Activated T-cell treated with anti-CD3 and anti-CD28 coated beads for 1 hour (primary cell): Measurements from ENCODE around the gene VAMP2.
A peak's percentile ranks its signal among the peaks of the same experiment; 100 is the strongest.

Experiments used
- DNase-seq: peaks from one replicate; pipeline ENCODE4 v3.0.0-alpha.2; 2020; ENCODE audit warnings: low read depth

VAMP2 gene

DNA sequence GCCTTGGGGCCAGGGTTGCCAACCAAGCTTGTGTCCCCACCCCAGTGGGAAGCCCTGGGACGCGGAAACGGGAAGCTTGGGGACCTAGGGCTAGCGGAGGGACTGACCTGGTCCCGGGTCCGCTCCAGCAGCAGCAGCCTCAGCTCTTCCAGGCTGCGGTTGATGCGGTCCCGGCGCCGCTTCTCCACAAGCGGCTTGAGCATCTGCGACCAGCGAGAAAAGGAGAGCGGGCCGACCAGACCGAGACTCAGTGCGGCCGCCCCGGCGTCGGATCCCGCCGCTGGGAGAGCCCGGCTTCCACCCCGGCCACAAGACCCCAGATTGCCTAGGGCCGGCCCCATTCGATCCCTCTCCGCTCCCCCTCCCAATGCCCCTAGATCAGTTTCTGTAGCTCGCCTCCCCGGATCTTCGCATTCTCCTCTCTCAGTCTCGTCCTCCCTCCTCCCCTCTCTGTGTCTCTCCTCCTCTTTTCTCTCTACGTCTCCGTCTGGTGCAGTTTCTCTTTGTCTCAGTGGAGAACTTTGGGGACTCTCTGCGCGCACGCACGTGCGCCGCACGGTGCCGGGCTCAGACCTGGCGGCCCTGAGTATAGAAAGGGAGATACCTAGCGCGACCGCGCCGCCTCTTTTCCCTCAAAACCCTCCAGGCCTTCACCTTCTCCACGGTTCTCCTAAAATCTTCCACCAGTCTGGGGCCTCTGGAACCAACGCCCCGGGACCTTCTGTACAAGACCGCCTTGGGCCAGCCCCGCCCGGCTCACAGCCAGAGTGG lies 39.6 kb downstream of the VAMP2 start:
- no peak for DNase-seq

GRCh38 chr17:8122422-8122923 lies 40.3 kb downstream of the VAMP2 start:
- no peak for DNase-seq

DNA sequence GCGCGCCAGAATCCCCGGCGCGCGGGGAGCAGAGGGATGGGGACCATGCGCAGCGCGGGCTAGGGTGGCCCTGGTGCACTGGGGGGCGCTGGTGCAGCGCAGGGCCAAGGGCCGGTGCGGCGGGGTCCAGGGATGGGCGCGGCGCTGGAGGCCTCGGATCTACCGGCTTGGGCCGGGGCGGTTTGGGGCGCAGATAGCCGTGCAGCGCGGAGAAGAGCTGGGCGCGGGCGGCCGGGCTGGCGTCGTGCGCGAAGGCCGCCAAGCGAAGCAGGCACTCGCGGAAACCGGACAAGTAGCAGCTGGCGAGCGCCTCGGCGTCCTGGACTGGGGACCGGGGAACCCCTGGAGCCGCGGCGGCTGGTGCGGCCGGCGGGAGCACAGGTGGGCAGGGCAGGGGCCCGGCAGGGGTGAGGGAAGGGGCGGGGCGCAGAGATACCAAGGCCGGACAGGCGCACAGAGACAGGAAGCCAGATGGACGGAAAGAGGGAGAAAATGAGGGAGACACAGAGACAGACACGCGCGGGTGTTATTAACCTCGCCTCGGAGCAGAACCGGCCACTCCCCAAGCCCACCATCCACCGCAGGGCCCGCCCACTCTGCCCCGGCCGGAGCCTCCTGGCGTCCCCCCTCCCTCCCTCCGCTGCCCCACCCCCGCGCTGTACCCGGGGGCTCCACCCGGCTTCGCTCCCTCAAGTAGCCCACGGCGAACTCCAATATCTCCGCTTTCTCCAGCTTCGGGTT lies 40.9 kb downstream of the VAMP2 start:
- DNase-seq: no peak

- DNase-seq: no peak
These were observed 41.4 kb downstream of the VAMP2 start for GRCh38 chr17:8121407-8121680.

DNA sequence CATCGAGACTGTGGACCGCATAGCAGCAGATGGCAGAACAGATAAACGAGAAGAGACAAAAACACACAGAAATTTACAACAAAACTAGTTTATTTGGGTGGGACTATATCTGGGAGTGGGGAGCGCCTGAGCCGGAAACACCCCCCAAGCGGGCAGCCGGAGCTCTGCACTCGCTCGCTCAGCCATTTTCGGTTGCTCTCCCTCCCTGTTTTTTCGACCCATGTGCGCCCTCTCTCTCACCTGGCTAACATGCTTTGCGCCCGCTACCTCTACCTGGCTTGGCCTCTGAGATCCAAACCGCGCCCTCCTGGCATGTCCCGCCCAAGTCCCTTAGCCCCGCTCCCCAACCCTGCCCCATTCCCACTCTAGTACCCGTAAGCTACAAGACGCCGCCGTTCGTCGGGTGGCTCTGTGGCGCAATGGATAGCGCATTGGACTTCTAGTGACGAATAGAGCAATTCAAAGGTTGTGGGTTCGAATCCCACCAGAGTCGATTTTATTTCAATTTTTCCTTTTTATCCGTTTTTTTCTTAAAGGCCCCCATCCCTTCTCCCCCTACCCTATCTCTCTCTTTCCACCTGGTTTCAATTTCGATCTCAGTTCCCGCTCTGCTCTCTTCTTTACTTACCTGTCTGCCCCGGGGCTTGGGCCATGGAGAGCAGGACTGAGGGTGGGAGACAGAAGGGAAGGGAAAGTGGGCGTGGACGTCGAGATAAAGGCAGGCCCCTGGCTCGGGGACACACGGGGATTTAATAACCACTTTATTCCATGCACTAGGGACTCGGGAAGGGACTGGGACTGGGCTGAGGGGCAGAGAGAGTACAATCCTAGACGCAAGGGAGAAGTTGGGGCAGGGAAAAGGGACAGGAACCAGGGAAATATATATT lies 42.0 kb downstream of the VAMP2 start:
- no peak for DNase-seq

DNA sequence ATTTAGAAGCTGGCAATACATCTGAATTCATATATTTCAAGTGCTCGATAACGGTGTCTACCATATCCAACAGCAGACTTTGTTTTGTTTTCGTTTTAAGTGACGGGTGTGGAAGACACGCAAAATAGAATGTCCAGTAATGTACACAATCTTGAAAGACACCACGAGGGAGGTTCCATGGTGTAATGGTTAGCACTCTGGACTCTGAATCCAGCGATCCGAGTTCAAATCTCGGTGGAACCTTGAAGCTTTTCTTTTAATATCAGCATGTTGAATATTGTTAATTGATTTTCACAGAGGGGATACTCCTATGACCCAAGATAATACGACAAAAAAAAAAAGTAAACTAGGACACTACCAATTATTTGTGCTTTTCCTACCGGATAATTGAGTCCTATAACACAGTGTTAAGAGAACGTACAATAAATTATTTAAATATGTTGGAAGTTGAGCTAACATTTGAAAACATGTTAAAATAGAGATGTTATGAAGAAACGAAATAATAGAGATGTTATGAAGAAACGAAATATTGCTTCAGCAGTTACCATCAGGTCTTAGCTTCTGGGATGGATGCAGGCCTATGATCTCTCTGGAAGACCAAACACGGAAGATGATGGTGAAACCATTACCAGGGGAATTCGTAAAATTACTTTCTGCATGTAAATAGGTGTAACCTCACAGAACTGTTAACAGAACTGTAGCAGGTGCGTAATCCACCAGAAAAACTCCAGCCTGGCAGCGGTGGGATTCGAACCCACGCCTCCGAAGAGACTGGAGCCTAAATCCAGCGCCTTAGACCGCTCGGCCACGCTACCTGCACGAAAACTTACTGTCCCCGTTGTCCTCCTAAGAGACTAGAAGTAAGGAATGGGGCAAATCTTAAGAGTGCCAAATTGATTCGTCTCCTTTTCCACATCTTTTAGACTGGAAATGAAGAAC lies 42.9 kb downstream of the VAMP2 start:
- peak; percentile 68 for DNase-seq

- peak; percentile 80 for DNase-seq
These were observed 43.8 kb downstream of the VAMP2 start for GRCh38 chr17:8118769-8119580.

- no peak for DNase-seq
These were observed 44.6 kb downstream of the VAMP2 start, which contains the start of gene ALOXE3 for GRCh38 chr17:8117980-8118768. ALOXE3 (minus strand) TSS chr17:8118514; CDS start chr17:8117990, 524 bp downstream.

- no peak for DNase-seq
These were observed 45.3 kb downstream of the VAMP2 start for GRCh38 chr17:8117367-8117979.

DNA sequence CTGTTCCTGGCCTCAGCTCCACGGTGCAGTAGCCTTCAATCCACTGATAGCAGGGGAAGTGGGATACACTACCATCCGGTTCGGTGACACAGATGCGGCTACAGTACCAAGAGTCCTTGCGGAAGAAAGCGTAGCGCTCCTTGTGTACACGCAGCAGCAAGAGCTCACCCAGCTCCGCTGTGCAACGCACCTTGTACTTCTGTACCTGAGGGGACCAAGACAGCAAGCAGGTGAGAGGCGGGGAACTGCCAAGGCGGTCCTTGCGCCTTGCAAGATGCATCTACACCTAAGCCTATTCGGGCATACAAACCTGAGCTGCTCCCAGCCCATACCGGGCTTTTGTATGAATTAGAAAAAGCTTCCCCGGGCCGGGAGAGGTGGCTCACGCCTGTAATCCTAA lies 46.0 kb downstream of the VAMP2 start:
- DNase-seq: no peak

GRCh38 chr17:8110907-8111306 lies 51.8 kb downstream of the VAMP2 start:
- DNase-seq: no peak

DNA sequence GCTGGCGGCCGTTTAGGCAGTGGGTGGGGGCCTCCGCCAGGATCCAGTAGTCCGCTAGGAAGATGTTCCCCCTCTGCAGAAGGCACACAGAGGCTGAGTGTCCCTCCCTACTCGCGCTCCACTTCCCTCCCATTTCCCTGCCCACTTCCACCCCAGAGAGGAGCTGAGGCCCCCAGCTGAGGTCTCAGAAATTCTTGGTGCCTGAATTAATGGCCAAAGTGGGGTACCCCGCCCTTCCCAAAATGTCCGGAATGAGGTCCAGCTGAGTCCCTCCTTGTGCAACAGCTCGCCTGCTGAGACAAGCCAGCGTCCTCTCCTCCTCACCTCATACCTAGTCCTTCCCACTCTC lies 52.3 kb downstream of the VAMP2 start:
- no peak for DNase-seq

DNA sequence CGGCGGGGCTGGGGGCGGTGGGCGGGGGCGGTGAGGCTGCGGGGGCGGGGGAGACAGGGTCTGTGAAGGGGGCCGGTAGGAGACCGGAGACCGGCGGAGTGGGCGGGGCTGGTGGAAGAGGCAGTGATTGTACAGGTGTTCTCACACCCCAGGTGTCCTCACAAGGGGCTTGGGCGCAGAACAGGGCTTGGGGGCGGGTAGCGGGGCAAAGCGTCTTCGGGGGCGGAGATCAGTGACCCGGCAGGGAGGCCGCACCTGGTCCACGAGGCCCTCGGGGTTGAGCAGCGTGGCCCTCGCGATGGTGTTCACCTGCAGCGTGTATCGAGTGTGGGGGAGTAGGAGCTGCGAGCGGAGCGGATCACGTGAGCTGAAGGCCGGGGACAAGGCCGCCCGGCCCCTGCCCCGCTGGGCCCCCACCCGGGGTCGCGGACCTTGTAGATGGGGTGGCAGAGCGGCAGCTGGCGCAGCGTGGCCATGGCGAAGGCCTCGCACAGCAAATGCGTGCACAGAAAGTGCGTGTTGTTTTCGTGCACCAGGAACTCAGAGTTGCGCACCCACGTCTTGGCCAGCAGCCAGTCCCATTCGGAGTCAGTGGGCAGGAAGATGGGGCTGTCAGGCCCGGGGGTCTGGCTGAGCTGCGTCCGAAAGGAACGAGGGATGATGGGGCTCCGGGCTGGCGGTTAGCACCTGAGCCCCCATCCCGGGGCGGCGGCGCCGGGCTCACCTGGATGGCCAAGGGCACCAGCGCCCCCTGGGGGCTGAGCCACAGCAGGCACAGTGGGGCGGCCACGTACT lies 52.9 kb downstream of the VAMP2 start:
- DNase-seq: peak; percentile 82
